Measurements from ENCODE around the gene SLC50A1.
A peak's percentile ranks its signal among the peaks of the same experiment; 100 is the strongest.
"Not testable (repeated sequence)": the region's sequence is repeated elsewhere in the genome, so short reads cannot be mapped to it uniquely, and the experiment has no call there.

SLC50A1 gene

GRCh38 chr1:155167166-155168104 lies 31.8 kb downstream of the SLC50A1 start:
- peak; percentile 88 for TF ChIP-seq CTCF (conservative IDR thresholded peaks at IDR 0.05; ENCODE audit: low read length)
- peak; percentile 68 for DNase-seq (ENCODE audit: low read depth)
- no peak overlapping the region for H3K4me3 ChIP-seq (ENCODE audit: low read length)

GRCh38 chr1:155168105-155168445 lies 32.4 kb downstream of the SLC50A1 start:
- not testable (repeated sequence) for H3K4me3 ChIP-seq (ENCODE audit: low read length)

GRCh38 chr1:155168456-155169210 lies 33.0 kb downstream of the SLC50A1 start:
- no peak overlapping the region for H3K4me3 ChIP-seq (ENCODE audit: low read length)
- DNase-seq (ENCODE audit: low read depth): no peak
- no peak for TF ChIP-seq CTCF (conservative IDR thresholded peaks at IDR 0.05; ENCODE audit: low read length)

More at GRCh38 chr1:155168105-155168445, 32.4 kb downstream of the SLC50A1 start:
- DNase-seq (ENCODE audit: low read depth): not testable (repeated sequence)

- TF ChIP-seq CTCF (conservative IDR thresholded peaks at IDR 0.05; ENCODE audit: low read length): no peak
- no peak overlapping the region for H3K4me3 ChIP-seq (ENCODE audit: low read length)
- no peak for DNase-seq (ENCODE audit: low read depth)
Observed at GRCh38 chr1:155169541-155169940, 33.9 kb downstream of the SLC50A1 start.

GRCh38 chr1:155170101-155170785 lies 34.6 kb downstream of the SLC50A1 start:
- no peak for DNase-seq (ENCODE audit: low read depth)
- H3K4me3 ChIP-seq (ENCODE audit: low read length): no peak overlapping the region
- TF ChIP-seq CTCF (conservative IDR thresholded peaks at IDR 0.05; ENCODE audit: low read length): no peak

- DNase-seq (ENCODE audit: low read depth): no peak
- H3K4me3 ChIP-seq (ENCODE audit: low read length): no peak overlapping the region
- no peak for TF ChIP-seq CTCF (conservative IDR thresholded peaks at IDR 0.05; ENCODE audit: low read length)
Observed at GRCh38 chr1:155170806-155171205, 35.2 kb downstream of the SLC50A1 start.

All from AG10803 (cell line).